MM.1S (cell line): ENCODE results near the gene STMN3.

ENCODE experiments used
- DNase-seq: peaks from one replicate; pipeline ENCODE4 v3.0.0-alpha.2; 2015
- H2AFZ ChIP-seq: fragments of 300-600 bp; sonication (generic); 2 replicates; pipeline ENCODE4 v1.6.0; 2016; ENCODE audit warnings: antibody characterized with exemption, low read length
- H3F3A ChIP-seq: fragments of 300-600 bp; sonication (generic); 2 replicates; pipeline ENCODE4 v1.6.1; 2016; ENCODE audit warnings: mild to moderate bottlenecking, antibody characterized with exemption, low read length, moderate library complexity, mixed read lengths; ENCODE audit not compliant: insufficient read depth
- H3K27ac ChIP-seq: fragments of 300-600 bp; sonication (generic); 2 replicates; pipeline ENCODE4 v1.5.1; 2016; ENCODE audit warnings: mild to moderate bottlenecking, low read length
- H3K27me3 ChIP-seq: fragments of 300-600 bp; sonication (generic); replicated peaks from 2 replicates; pipeline ENCODE4 v1.6.0; 2016; ENCODE audit warnings: low read length; ENCODE audit not compliant: insufficient read depth
- H3K36me3 ChIP-seq: fragments of 300-600 bp; sonication (generic); replicated peaks from 2 replicates; pipeline ENCODE4 v1.6.1; 2016; ENCODE audit warnings: mild to moderate bottlenecking, low read length, mixed read lengths; ENCODE audit not compliant: insufficient read depth
- H3K4me1 ChIP-seq: fragments of 300-600 bp; sonication (generic); 2 replicates; pipeline ENCODE4 v1.6.1; 2016; ENCODE audit warnings: low read length, mixed read lengths
- H3K4me2 ChIP-seq: fragments of 300-600 bp; sonication (generic); 2 replicates; pipeline ENCODE4 v1.6.0; 2016; ENCODE audit warnings: low read depth, low read length
- H3K4me3 ChIP-seq: fragments of 300-600 bp; sonication (generic); 2 replicates; pipeline ENCODE4 v1.5.1; 2016; ENCODE audit warnings: low read length, mixed read lengths
- H3K79me2 ChIP-seq: fragments of 300-600 bp; sonication (generic); 2 replicates; pipeline ENCODE4 v1.6.1; 2016; ENCODE audit warnings: mixed run types, low read length, mixed read lengths
- H3K9ac ChIP-seq: fragments of 300-600 bp; sonication (generic); 2 replicates; pipeline ENCODE4 v1.6.1; 2016; ENCODE audit warnings: low read length, mixed read lengths
- H3K9me2 ChIP-seq: fragments of 300-600 bp; sonication (generic); replicated peaks from 2 replicates; pipeline ENCODE4 v1.6.1; 2016; ENCODE audit warnings: mild to moderate bottlenecking, low read length, mixed read lengths; ENCODE audit not compliant: insufficient read depth
- H3K9me3 ChIP-seq: fragments of 300-600 bp; sonication (generic); replicated peaks from 2 replicates; pipeline ENCODE4 v1.6.1; 2016; ENCODE audit warnings: mild to moderate bottlenecking, low read length, mixed read lengths; ENCODE audit not compliant: insufficient read depth
- H4K20me1 ChIP-seq: fragments of 300-600 bp; sonication (generic); 2 replicates; pipeline ENCODE4 v1.6.1; 2016; ENCODE audit warnings: mild to moderate bottlenecking, low read length, moderate library complexity, mixed read lengths; ENCODE audit not compliant: insufficient read depth
- CTCF ChIP-seq: fragments of 300-600 bp; sonication (generic); IDR thresholded peaks from 2 replicates; pipeline ENCODE4 v1.5.1; 2016; ENCODE audit warnings: antibody characterized with exemption, low read length, mixed read lengths
- EZH2 ChIP-seq: fragments of 300-600 bp; sonication (generic); optimal IDR thresholded peaks from 2 replicates; pipeline ENCODE3; 2017; ENCODE audit warnings: low read depth, mild to moderate bottlenecking, antibody characterized with exemption, low read length, mixed read lengths
- EZH2phosphoT487 ChIP-seq: fragments of 300-600 bp; sonication (generic); IDR thresholded peaks from 2 replicates; pipeline ENCODE4 v1.6.1; 2018; ENCODE audit warnings: antibody characterized with exemption, low read length

Gene STMN3

DNA sequence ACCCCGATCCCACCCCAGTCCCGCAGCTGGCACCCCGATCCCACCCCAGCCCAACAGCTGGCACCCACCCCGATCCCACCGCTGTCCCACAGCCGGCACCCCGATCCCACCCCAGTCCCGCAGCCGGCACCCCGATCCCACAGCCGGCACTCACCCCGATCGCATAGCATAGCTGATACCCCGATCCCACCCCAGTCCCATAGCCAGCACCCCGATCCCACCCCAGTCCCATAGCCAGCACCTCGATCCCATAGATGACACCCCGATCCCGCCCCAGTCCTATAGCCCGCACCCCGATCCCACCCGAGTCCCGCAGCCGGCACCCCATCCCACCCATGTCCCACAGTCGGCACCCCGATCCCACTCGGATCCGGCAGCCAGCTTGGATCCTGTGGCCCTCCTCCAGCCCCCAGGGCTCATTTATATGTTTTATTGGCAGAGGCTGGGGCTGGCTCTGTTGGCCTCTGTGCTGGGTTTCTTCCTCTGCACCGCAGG lies 25.4 kb downstream of the STMN3 start:
- Histone ChIP-seq H3K9me3 (no peaks in the 10 kb centered on the region), H3K79me2 (peaks cover 48% of the 10 kb centered on the region), H3F3A (no peaks in the 10 kb centered on the region), H2AFZ (0 out of 2 replicates have a peak overlapping the region, but pooled peaks have one; percentile 42), H3K9me2 (no peaks in the 10 kb centered on the region), H3K36me3 (no peaks in the 10 kb centered on the region), H3K4me2 (peak overlapping the region; percentile 91), H3K9ac (peak overlapping the region; percentile 98), H3K27ac (peak overlapping the region; percentile 49; the same call in 1 of the 2 replicates), H3K4me3 (peak overlapping the region; percentile 87), H3K27me3 (no peaks in the 10 kb centered on the region), H4K20me1 (no peaks in the 10 kb centered on the region), H3K4me1 (no peaks in the 10 kb centered on the region)
- no peak for DNase-seq
- no peak for TF ChIP-seq EZH2
- TF ChIP-seq EZH2phosphoT487: no peak
- TF ChIP-seq CTCF: no peak

DNA sequence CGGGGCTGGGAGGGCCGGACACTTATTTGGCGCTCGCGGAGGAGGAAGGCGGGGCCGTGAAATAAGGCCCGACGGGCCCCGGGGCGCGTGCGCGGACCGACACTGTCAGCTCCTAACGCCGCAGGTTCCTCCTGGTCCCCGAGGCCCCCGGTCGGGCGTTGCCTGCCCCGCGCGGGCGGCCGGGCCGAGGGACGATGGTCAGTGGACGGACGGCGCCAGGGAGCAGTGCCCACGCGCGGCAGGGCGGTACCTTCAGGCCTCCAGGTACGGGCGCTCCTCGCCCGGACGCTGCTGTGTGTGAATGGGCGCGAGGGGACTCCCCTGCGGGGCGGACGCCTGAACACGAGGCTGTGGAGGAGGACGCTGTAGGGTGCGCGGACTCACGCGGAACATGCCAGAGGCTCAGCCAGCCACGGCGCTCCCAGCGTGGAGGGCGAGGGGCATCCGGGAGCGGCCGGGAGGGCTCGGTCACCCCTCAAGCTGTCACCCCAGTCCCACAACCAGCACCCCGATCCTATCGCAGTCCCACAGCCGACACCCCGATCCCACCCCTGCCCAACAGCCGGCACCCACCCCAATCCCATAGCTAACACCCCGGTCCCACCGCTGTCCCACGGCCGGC lies 26.0 kb downstream of the STMN3 start:
- peak overlapping the region; percentile 91 for H3K4me2 ChIP-seq
- no peaks in the 10 kb centered on the region for H3K27me3 ChIP-seq
- peaks cover 3% of the 10 kb centered on the region; the same call in 1 of the 2 replicates for H4K20me1 ChIP-seq
- DNase-seq: peak; percentile 95
- no peaks in the 10 kb centered on the region for H3K9me2 ChIP-seq
- H3K9ac ChIP-seq: peak overlapping the region; percentile 98
- no peak for TF ChIP-seq CTCF
- TF ChIP-seq EZH2phosphoT487: no peak
- TF ChIP-seq EZH2: no peak
- H3K9me3 ChIP-seq: no peaks in the 10 kb centered on the region
- peak overlapping the region; percentile 87 for H3K4me3 ChIP-seq
- H2AFZ ChIP-seq: peak overlapping the region; percentile 77
- peak overlapping the region; percentile 49; the same call in 1 of the 2 replicates for H3K27ac ChIP-seq
- H3K36me3 ChIP-seq: no peaks in the 10 kb centered on the region
- H3K79me2 ChIP-seq: peaks cover 53% of the 10 kb centered on the region
- no peaks in the 10 kb centered on the region for H3F3A ChIP-seq
- no peaks in the 10 kb centered on the region for H3K4me1 ChIP-seq

DNA sequence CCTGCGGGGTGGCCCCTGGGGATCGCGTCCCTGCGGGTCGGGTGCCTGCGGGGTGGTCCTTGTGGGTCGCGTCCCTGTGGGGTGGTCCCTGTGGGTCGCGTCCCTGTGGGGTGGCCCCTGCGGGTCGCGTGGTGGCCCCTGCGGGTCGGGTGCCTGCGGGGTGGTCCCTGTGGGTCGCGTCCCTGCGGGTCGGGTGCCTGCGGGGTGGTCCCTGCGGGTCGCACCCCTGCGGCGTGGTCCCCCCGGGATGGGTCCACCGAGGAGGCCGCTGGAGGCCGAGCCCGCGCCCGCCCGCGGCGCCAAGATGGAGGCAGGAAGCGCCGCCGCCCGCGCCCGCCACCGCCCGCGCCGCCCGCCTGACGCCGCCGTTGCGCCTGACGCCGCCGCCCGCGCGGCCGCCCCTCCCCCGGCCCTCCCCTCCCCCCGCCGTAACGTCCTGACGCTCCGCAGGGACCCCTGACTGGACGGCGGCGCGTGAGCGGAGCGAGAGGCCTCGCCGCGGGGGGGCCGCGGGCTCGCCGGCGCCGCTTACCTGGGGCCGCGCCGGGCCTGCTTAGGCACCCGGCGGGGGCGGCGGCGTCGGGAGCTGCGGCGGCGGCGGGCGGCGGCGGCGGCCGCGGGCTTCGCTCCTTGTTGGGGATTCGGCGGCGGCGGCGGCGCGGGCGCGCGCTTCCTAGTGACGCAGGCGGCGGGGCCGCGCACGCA lies 26.6 kb downstream of the STMN3 start, which contains the start of gene GMEB2:
Gene GMEB2, minus strand, starts transcription at position 678 of the 705 bp plus-strand sequence. CDS start 7,704 bp downstream, outside the sequence.
- TF ChIP-seq EZH2: no peak
- no peak for TF ChIP-seq CTCF
- TF ChIP-seq EZH2phosphoT487: no peak
- Histone ChIP-seq H3K9ac (peak within 1 kb of the TSS; percentile 98), H3K27ac (peak within 1 kb of the TSS; percentile 68; the same call in 1 of the 2 replicates), H3K9me2 (no peaks in the 10 kb centered on the region), H3F3A (no peaks in the 10 kb centered on the region), H3K27me3 (no peaks in the 10 kb centered on the region), H4K20me1 (peaks cover 4% of the 10 kb centered on the region; the same call in 1 of the 2 replicates), H3K79me2 (peaks cover 60% of the 10 kb centered on the region), H3K4me3 (peak within 1 kb of the TSS; percentile 87), H2AFZ (peak within 1 kb of the TSS; percentile 77), H3K9me3 (no peaks in the 10 kb centered on the region), H3K4me1 (no peaks in the 10 kb centered on the region), H3K4me2 (peak within 1 kb of the TSS; percentile 99), H3K36me3 (no peaks in the 10 kb centered on the region)
- peak; percentile 68 for DNase-seq
